DOHH2 (cell line): ENCODE results near the gene MTR.

ENCODE experiments used
- EZH2phosphoT487 ChIP-seq: fragments of 200-600 bp; sonication (generic); IDR thresholded peaks from 2 replicates; pipeline ENCODE4 v1.6.1; 2017; ENCODE audit warnings: borderline replicate concordance, mild to moderate bottlenecking, antibody characterized with exemption, low read length, moderate library complexity, mixed read lengths
- TF ChIP-seq, protein P1 (sequence below): fragments of 200-600 bp; sonication (generic); IDR thresholded peaks from one replicate; pipeline ENCODE4 v1.5.1; 2014; ENCODE audit warnings: antibody characterized with exemption, mild to moderate bottlenecking, low read depth, low read length; ENCODE audit not compliant: poor library complexity, severe bottlenecking

DNA sequence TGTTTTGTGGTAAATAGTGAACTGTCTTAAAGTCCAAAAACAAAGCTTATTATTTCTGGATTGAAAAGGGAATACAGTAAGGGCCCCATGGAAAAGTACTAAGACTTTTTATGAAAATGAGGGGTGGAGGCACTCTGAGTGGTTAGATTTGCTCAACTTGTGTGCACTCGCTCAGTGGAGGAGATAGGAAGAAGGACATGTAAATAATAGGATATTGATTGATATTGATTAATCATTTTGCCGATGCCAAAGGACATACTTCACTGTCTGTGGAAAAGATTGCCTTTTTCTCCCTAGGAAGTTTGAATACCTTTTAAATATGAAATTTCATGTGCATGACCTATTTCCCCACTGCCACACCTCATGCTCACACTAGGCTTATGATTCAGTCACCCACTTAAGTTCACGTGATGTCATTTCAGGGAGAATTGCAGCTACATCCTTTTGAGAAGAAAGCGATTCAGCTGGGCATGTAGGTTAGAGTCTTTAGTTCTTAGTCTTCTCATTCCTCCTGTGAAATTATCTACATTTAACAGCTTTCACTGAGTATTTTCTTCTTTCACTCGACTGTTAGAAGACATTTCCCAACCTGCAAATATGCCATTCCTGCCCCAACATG is 5.0 kb downstream of the MTR start:
- TF ChIP-seq, protein P1, sequence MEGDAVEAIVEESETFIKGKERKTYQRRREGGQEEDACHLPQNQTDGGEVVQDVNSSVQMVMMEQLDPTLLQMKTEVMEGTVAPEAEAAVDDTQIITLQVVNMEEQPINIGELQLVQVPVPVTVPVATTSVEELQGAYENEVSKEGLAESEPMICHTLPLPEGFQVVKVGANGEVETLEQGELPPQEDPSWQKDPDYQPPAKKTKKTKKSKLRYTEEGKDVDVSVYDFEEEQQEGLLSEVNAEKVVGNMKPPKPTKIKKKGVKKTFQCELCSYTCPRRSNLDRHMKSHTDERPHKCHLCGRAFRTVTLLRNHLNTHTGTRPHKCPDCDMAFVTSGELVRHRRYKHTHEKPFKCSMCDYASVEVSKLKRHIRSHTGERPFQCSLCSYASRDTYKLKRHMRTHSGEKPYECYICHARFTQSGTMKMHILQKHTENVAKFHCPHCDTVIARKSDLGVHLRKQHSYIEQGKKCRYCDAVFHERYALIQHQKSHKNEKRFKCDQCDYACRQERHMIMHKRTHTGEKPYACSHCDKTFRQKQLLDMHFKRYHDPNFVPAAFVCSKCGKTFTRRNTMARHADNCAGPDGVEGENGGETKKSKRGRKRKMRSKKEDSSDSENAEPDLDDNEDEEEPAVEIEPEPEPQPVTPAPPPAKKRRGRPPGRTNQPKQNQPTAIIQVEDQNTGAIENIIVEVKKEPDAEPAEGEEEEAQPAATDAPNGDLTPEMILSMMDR: no peak
- TF ChIP-seq EZH2phosphoT487: no peak
